ENCODE results near the gene PSMD9.
A peak's percentile ranks its signal among the peaks of the same experiment; 100 is the strongest.
"Not testable (repeated sequence)": the region's sequence is repeated elsewhere in the genome, so short reads cannot be mapped to it uniquely, and the experiment has no call there.

PSMD9 gene

GRCh38 chr12:121888478-121889273 is at the start of gene PSMD9:
Gene PSMD9, plus strand, starts transcription at chr12:121888790. Its CDS starts 67 bp downstream, at chr12:121888857.
- DNase-seq, result peak; percentile 94

GRCh38 chr12:121839106-121839992 is 49.2 kb upstream of the PSMD9 start:
- peak; percentile 92 for DNase-seq

- DNase-seq, result no peak
Observed at GRCh38 chr12:121839993-121840761, 48.4 kb upstream of the PSMD9 start.

GRCh38 chr12:121843236-121843982 is 45.2 kb upstream of the PSMD9 start:
- no peak for DNase-seq

- DNase-seq, result no peak
Observed at GRCh38 chr12:121845701-121846100, 42.9 kb upstream of the PSMD9 start.

- no peak for DNase-seq
Observed at GRCh38 chr12:121849211-121849610, 39.4 kb upstream of the PSMD9 start.

- DNase-seq, result no peak
Observed at GRCh38 chr12:121849665-121850064, 38.9 kb upstream of the PSMD9 start.

- not testable (repeated sequence) for DNase-seq
Observed at GRCh38 chr12:121852392-121852791, 36.2 kb upstream of the PSMD9 start.

GRCh38 chr12:121857322-121858246 is 31.0 kb upstream of the PSMD9 start:
- DNase-seq, result no peak

GRCh38 chr12:121858318-121858661 is 30.3 kb upstream of the PSMD9 start:
- DNase-seq, result no peak

GRCh38 chr12:121858662-121859572 is 29.7 kb upstream of the PSMD9 start, which contains the start of gene HPD:
Gene HPD, minus strand, starts transcription at chr12:121858859. Its CDS starts 36 bp downstream, at chr12:121858823.
- DNase-seq, result no peak

- DNase-seq, result no peak
Observed at GRCh38 chr12:121860257-121860656, 28.3 kb upstream of the PSMD9 start.

GRCh38 chr12:121860699-121861098 is 27.9 kb upstream of the PSMD9 start:
- DNase-seq, result not testable (repeated sequence)

GRCh38 chr12:121861636-121862254 is 26.8 kb upstream of the PSMD9 start:
- DNase-seq, result no peak

GRCh38 chr12:121866331-121866730 is 22.3 kb upstream of the PSMD9 start:
- no peak for DNase-seq

- DNase-seq, result not testable (repeated sequence)
Observed at GRCh38 chr12:121869229-121869628, 19.4 kb upstream of the PSMD9 start.

GRCh38 chr12:121871467-121871866 is 17.1 kb upstream of the PSMD9 start:
- no peak for DNase-seq

GRCh38 chr12:121872546-121873215 is 15.9 kb upstream of the PSMD9 start:
- no peak for DNase-seq

- DNase-seq, result no peak
Observed at GRCh38 chr12:121873216-121873569, 15.4 kb upstream of the PSMD9 start.
